GM11168 (cell line): ENCODE data around the gene PIGL.
"Not testable (repeated sequence)": the region's sequence is repeated elsewhere in the genome, so short reads cannot be mapped to it uniquely, and the experiment has no call there.

Source experiments
- in situ Hi-C: fragments of 300-500 bp; cut with MboI; formaldehyde crosslinking; loops from one replicate; pipeline ENCODE4 v1.12.0; 2022; ENCODE audit warnings: low sequenced_read_pairs; ENCODE audit not compliant: unreplicated experiment

The PIGL gene

DNA sequence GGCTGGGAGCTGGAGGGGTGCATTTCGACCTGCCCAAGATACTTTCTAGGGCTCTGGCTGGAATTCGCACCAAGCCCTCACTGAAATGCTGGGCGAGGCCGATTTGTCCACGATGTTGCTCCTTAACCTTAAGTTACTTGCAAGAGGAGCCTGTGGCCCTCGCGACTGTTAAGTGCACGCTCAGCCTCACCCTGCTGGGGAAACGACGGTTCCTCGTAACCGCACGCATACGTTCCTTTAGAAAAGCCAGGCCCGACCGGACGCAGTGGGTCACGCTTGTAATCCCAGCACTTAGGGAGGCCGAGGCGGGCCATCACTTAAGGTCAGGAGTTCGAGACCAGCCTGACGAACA is 1.1 kb upstream of the PIGL start:
- in situ Hi-C loops: no loop called here

DNA sequence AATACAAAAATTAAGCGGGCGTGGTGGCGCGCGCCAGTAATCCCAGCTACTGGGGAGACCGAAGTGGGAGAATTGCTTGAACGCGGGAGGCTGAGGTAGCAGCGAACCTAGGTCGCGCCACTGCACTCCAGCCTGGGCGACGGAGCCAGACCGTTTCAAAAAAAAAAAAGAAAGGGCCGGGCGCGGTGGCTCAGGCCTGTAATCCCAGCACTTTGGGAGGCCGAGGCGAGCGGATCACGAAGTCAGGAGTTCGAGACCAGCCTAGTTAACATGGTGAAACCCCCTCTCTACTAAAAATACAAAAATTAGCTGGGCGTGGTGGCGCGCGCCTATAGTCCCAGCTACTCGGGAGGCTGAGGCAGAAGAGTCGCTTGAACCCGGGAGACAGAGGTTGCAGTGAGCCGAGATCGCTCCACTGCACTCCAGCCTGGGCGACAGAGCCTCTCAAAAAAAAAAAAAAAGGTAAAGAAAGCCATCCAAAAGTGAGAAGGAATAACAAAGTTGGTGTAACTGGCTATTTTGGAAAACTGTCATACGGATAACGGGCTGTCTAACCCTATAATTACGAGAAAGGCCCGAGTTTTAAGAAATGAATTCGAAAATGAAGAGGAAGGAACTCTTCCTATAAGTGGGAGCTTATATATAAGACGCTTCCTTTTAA is 539 bp upstream of the PIGL start:
- in situ Hi-C loops: not testable (repeated sequence)

DNA sequence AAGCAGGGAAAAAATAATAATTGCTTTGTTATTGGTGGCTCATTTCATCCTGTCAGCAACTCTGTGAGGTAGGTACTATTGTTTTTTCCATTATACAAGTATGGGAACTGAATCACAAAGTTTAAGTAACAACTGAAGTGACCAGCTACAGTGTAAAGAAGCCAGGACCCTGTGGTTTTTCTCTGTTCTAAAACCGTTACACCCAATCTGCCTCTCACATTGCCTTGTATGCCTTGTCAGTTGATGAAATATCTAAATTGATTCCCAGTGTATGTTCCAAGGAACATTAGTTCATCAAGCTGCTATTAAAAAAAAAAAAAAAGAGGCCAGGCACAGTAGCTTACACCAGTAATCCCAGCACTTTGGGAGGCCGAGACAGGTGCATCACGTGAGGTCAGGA is 5.4 kb downstream of the PIGL start:
- in situ Hi-C loops: no loop called here

DNA sequence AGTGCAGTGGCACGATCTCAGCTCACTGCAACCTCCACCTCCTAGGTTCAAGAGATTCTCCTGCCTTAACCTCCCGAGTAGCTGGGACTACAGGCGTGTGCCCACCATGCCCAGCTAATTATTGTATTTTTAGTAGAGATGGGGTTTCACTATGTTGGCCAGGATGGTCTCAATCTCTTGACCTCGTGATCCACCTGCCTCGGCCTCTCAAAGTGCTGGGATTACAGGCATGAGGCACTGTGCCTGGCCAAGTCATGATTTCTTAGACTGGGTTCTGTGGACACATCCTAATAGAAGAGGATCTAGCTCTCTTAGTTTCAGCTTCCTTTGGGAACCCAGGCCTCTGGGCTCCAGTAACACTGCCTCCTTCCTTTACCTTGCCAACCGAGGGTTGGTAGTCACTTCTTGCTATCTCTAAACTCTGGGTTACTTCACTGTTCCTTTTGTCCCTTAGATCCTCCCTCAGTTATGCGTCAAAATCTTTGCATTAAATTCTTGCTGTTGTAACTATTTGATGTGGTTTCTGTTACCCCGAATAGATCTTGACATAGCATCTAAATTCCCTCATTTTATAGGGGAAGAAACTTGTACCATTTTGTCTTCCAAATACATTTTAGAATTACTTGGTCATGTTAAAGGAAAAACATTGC is 13.0 kb downstream of the PIGL start:
- in situ Hi-C loops: not testable (repeated sequence)

DNA sequence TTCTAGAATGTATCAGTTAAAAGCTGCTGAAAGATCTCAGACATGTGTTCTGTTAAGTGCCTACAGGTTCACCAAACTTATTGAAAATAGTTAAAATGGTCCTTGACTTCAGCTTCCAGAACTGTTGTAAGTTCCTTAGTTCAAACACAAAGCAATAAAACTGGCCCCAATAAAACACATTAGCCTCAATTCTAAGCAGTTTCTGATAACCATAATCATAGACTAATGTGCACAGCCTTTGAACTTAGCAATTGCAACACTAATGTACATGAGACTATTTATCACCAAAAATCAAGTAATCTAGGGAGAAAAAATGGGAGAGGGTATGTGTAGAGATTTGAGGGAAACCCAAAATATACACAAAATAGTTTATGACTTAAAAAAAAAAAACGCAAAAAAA is 15.4 kb downstream of the PIGL start:
- in situ Hi-C loops: no loop called here

DNA sequence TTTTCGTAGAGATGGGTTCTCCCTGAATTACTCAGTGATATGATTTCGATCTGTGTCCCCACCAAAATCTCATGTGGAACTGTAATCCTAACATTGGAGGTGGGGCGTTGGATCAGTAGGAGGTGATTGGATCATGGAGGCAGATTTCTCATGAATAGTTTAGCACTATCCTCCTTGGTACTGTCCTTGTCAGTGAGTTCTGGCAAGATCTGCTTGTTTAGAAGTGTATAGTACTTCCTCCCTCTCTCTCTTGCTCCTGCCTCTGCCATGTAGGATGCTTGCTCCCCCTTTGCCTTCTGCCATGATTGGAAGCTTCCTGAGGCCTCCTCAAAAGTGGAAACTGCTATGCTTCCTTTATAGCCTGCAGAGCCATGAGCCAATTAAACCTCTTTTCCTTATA is 22.9 kb downstream of the PIGL start:
- in situ Hi-C loops: no loop called here

DNA sequence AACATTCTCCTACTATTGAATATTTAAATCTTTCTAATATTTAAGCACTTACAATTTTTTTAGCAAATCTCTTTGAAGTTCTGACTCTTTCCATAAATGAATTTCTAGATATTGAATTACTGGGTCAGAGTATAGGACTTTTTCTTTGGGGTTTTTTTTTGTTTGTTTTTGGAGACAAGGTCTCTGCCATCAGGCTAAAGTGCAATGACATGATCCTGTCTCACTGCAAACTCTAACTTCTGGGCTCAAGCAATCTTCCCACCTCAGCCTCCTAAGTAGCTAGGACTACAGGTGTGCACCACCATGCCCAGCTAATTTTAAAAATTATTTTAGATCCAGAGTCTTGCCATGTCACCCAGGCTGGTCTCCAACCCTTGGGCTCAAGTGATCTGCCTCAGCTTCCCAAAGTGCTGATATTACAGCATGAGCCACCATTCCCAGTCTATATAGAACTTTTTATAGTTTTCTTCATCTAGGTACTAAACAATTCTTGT is 24.9 kb downstream of the PIGL start:
- in situ Hi-C loops: no loop called here

DNA sequence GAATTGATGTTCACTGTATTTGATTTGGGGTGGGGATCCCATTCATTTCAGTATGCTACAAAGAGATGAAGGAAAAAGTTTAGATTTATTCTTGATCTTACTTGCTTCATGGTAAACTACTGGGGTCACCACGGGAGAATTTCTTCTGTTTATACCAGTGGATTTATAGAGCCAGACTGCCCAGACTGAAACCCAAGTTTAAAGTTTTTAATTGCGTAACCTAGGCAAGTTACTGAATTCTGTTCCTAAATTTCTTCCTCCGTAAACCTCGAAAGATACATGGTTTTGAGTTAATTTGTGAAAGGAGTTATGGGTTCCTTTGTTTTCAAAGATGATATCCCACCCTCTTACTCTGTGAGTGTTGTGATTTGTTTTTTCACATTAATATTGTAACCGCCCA is 26.4 kb downstream of the PIGL start:
- in situ Hi-C loops: no loop called here

DNA sequence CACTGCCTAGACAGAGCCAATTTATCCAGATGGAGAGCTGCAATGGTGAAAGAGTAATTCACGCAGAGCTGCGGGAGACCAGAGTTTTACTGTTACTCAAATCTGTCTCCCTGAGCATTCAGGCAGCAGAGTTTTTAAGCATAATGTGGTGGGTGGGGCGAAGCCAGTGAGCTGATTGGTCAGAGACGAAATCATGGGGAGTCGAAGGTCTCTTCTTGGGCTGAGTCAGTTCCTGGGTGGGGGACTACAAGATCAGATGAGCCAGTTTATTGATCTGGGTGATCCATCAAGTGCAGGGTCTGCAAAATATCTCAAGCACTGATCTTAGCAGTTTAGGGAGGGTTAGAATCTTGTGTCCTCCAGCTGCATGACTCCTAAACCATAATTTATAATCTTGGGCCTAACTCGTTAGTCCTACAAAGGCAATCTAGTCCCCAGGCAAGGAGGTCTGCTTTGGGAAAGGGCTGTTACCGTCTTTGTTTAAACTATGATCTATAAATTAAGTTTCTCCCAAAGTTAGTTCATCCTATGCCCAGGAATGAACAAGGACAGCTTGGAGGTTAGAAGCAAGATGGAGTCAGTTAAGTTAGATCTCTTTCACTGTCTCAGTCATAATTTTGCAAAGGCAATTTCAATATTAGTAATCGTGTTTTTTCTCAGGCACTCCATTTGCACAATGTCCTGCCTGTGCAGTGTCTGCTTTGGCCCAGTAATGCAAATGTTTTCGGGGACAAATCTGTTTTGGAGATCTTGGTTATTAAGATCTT is 27.0 kb downstream of the PIGL start:
- in situ Hi-C loops: no loop called here

DNA sequence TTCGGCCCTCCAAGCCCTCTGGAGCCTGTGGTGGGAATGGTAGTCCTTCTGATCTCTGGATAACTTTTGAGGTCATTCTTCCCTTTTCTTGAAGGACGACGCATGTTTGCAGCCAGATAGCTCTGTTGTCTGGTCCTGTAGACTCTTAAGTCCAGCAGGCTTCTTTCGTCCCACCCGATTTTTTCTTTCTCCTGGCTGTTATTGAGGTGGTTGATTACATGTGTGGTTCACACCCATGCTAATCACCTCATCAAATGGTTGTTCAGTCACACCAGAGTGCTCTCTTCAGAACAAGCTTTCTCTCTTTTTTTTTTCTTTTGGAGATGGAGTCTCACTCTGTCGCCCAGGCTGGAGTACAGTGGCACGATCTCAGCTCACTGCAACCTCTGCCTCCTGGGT is 30.6 kb downstream of the PIGL start:
- in situ Hi-C loops: no loop called here

DNA sequence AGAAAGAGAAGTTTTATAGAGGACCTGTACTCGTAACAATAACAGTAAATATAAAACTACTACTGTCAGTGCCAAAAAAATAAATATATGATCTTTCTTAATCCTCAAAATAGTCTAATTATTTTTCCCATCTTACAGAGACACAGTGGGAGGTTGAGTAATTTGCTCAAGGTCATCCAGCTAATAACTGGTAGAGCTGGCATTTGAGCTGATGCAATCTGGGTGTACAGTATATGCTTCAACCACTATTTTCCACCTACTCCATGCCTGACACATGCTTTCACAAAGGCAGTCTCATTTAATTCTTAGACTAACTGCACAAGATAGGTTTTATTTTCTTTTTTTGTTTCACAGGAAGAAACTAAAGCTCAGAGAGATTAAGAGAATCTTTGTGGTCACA is 33.6 kb downstream of the PIGL start:
- in situ Hi-C loops: no loop called here

DNA sequence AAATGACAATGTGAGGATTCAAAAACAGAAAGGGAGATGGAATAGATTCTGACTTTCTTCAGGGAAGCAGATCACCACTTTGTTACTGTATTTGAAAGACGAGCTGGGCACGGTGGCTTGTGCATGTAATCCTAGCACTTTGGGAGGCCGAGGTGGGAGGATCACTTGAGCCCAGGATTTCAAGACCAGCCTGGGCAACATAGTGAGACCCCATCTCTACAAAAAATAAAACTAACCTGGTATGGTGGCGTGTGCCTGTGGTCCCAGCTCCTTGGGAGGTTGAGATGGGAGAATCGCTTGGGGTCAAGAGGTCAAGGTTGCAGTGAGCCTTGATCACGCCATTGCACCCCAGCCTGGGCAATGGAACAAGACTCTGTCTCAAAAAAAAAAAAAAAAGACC is 34.0 kb downstream of the PIGL start:
- in situ Hi-C loops: no loop called here

DNA sequence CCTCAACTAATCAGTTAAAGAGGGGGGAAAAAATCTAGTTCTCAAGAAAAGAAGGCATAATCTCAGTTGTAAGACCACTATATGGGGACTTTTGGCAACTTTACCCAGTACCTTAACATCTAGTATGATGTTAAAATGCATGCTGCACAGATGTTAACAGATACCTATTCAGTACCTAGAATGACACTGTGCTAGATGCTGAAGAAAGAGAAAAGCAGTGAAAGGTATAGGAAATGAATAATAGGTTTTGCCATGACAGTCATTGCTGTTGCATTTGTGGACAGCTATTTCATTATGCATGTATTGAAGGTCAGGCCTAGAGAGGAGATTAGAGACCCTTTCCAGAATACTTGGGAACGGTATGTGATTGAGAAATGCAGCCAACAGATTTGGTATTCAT is 34.5 kb downstream of the PIGL start:
- in situ Hi-C loops: no loop called here

DNA sequence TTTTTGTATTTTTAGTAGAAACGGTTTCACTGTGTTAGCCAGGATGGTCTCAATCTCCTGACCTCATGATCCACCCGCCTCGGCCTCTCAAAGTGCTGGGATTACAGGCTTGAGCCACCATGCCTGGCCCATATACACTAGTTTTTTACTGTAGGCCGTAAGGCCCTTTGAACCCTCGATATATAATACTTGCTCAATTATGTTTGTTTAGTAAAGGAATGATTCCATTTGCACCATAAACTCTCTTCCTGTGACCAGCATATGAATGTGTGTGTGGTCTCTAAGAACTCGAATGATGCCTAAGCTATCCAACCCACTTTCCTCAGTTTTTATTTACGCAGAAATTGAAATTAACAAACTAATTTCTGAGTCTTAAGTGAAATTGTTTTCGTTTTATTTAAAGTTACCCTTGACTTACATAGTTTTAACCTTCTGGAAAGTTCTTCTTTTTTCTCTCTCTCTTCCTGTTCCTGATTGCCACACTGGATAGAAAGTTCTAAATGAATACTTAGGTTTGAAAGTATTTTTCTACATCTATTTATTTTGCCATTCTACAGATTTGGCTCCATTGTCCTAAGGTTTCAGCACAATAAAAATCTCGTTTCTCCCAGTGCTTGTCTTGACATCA is 37.9 kb downstream of the PIGL start:
- in situ Hi-C loops: no loop called here

DNA sequence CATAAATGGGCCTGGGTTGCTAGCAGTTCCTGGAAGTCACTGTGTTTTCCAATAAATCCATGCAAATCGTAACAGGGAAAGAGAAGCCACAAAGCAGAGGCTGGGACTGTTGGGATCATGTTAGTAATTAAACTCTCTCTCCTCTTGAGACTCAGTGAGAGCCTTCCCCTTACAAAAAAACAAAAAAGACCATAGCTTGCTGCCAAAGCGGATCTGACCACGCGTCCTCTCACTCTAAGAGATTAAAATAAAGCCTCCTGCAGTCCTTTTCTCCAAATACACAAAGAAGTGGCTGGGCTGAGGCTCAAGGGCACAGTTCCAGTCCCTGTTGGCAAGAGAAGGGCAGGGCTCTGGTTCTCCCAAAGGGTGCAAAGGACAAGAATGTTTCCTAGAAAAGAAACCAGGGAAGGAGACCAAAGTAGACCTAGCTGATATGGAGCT is 38.5 kb downstream of the PIGL start:
- in situ Hi-C loops: no loop called here

DNA sequence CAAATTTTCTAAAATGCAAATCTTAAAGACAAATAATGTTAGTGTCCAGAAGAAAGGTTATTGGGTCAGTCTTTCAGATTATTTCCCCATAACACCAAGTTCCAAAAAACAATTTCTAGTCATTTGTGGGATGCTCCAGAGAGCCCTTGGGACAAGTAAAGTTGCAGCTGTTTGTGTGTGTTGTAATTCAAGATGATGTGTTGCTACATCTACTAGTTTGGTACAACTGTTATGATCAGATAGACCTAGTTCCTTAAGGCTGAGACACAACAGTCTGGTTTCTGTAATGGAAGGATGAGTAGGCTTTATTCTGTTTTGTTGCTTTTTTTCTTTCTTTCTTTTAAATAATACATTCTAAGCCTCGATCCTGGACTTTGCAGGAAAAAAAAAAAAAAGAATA is 41.9 kb downstream of the PIGL start:
- in situ Hi-C loops: no loop called here

DNA sequence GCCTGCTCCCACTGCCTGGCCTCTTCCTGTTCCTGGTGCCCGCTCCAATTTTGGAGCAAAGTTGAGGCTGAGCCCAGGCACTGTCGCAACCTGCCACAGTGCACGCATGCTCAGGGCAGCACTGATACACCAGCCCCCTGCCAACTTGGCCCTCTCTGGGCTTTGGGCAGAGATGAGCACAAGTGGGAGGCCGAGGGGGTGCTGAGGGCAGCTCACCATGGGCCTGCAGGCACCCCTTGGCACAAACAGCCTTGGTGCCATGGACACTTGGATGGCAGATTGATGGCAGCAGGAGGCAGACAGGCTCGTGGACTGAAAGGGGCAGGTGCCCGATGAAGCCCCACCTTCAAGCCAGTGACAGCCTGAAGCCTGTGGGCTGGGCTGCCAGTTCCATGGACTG is 42.9 kb downstream of the PIGL start:
- in situ Hi-C loops: no loop called here

DNA sequence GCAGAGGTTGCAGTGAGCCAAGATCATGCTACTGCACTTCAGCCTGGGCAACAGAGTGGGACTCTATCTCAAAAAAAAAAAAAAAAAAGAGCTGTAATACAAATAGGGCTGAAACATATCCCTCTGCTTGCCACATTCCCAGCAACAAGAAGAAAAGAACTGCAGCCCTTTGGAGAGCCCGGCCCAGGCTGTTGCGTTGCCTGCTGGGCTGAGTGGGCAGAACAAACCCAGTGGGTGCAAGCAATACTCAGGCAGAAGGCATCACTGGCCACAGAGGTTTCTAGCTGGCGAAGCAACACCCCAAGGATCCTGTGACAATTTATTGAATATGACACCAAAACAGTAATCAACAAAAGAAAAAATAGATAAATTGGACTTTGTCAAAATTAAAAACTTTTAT is 44.0 kb downstream of the PIGL start:
- in situ Hi-C loops: no loop called here

DNA sequence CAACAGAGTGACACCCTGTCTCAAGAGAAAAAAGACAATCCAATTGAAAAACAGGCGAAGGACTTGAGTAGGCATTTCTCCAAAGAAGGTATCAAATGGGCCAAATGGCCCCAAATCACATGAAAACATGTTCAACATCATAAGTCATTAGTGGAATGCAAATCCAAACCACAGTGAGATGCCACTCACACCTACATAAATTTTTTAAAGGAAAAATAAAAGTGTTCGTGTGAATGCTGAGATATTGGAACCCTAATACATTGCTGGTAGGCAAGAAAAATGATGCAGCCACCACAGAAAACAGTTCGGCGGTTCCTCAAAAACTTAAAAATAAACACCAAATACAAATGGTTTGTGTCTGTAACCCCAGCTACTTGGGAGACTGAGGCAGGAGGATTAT is 45.2 kb downstream of the PIGL start:
- in situ Hi-C loops: no loop called here

DNA sequence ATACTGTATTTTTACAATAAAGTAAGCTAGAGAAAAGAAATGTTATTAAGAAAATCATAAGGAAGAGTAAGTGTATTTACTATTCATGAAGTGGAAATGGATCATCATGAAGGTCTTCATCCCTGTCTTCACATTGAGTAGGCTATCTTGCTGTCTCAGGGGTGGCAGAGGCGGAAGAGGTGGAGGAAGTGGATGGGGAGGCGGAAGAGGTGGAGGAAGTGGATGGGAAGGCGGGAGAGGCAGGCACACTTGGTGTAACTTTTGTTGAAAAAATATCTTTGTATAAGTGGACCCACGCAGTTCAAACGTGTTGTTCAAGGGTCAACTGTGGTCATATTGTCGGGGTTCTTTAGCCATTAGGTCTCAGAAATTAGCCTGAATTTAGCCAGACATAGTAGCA is 50.2 kb downstream of the PIGL start:
- in situ Hi-C loops: no loop called here

DNA sequence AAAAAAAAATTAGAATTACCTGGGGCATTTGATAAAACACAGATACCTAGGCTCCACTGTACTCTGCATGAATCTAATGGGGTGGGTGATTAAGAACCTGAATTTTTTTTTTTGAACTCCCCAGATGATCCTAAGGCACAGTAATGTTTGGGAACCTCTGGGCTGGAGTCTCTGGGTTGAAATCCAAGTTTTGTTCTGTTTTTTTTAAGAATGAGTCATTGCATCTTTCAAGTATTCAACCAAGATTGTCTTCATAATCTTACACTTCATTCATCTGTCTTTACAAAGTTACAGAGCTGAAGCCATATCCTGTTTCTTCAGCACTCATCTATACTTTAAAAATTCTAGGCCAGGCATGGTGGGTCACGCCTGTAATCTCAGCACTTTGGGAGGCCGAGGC is 52.6 kb downstream of the PIGL start:
- in situ Hi-C loops: no loop called here
